K562 (cell line): Measurements from ENCODE around the gene ZFYVE28. TPM values are rescaled to one million over a fixed set of nuclear protein-coding genes. Genes with fewer than 3 reads are reported as not detected.

Experiments
- ATAC-seq: fragments of 200-7000 bp; cut with Tn5 transposase; 3 replicates; pipeline ENCODE4 v1.9.1; 2020; ENCODE audit warnings: moderate library complexity
- BruUV-seq: library from RNA; stranded (reverse); fragments of 400-500 nt; replicated peaks from 2 replicates; lab custom pipeline; 2021; lab: Mats Ljungman, UMichigan
- CTCF ChIA-PET: fragments of 300-600 bp; formaldehyde crosslinking; extraction: SDS; loops from one replicate; lab custom pipeline; 2021; ENCODE audit warnings: low intra/inter-chr PET ratio; lab: Yijun Ruan, JAX
- POLR2A ChIA-PET: fragments of 300-600, 350-650 bp; sonication (Branson Sonifier 250); formaldehyde crosslinking; extraction: SDS; loops from one replicate; lab custom pipeline; 2021; ENCODE audit warnings: antibody characterized with exemption, inconsistent platforms; lab: Yijun Ruan, JAX
- DNase-seq, 4 experiments: peaks; one replicate each; pipeline versions ENCODE4 v3.0.0 to v3.0.0-alpha.2; 2011 to 2018; ENCODE audit warnings: low spot score in 3 of 4, mixed read lengths in 3 of 4; ENCODE audit errors: extremely low read depth in 1 of 4
- FAIRE-seq: peaks from 2 replicates; lab custom pipeline; 2011; peaks lifted over from hg19 to GRCh38; lab: Jason Lieb, UNC
- H2AFZ ChIP-seq: 2 replicates; pipeline ENCODE4 v1.6.0; 2011; ENCODE audit warnings: low read depth, low read length, control low read depth, inconsistent platforms
- H3K27ac ChIP-seq: fragments of 200-600 bp; 3 replicates; pipeline ENCODE4 v1.8.0; 2011; ENCODE audit warnings: low read depth, mild to moderate bottlenecking, control low read depth, inconsistent platforms, low read length, moderate library complexity, mixed read lengths; ENCODE audit errors: extremely low read depth
- H3K27me3 ChIP-seq, 2 experiments: fragments of 300-600 bp in 1 of 2; 2 replicates in 1 of 2; 3 replicates in 1 of 2; pipeline versions ENCODE4 v1.6.0 to v1.8.0; 2011; ENCODE audit warnings: inconsistent platforms in 2 of 2, low read length in 2 of 2, mild to moderate bottlenecking in 1 of 2, mixed read lengths in 1 of 2, moderate library complexity in 1 of 2; ENCODE audit not compliant: control insufficient read depth in 2 of 2, insufficient read depth in 2 of 2
- H3K36me3 ChIP-seq: fragments of 300-600 bp; 3 replicates; pipeline ENCODE4 v1.8.0; 2011; ENCODE audit warnings: mild to moderate bottlenecking, low read length, inconsistent platforms; ENCODE audit not compliant: control insufficient read depth, insufficient read depth
- H3K4me1 ChIP-seq, 2 experiments: fragments of 200-600 bp in 1 of 2; replicated peaks in 1 of 2; 2 replicates in 1 of 2; 3 replicates in 1 of 2; pipeline versions ENCODE4 v1.5.1 to v1.8.0; 2011; ENCODE audit warnings: inconsistent platforms in 2 of 2, low read length in 2 of 2, mild to moderate bottlenecking in 1 of 2, mixed read lengths in 1 of 2, moderate library complexity in 1 of 2; ENCODE audit not compliant: control insufficient read depth in 2 of 2, insufficient read depth in 2 of 2
- H3K4me2 ChIP-seq: 2 replicates; pipeline ENCODE4 v1.6.1; 2011; ENCODE audit warnings: low read length, control low read depth, inconsistent platforms, mixed read lengths; ENCODE audit not compliant: insufficient read depth
- H3K4me3 ChIP-seq: fragments of 200-600 bp; sonication (generic), shearing (Covaris generic); 2 replicates; pipeline ENCODE4 v1.5.1; 2016; ENCODE audit warnings: control low read depth, inconsistent platforms
- H3K79me2 ChIP-seq: fragments of 200-600 bp; 3 replicates; pipeline ENCODE4 v1.8.0; 2011; ENCODE audit warnings: low read length, inconsistent platforms; ENCODE audit not compliant: control insufficient read depth, insufficient read depth
- H3K9ac ChIP-seq, 2 experiments: 2 replicates each; pipeline versions ENCODE4 v1.6.0 to v1.6.1; 2011; ENCODE audit warnings: low read depth in 2 of 2, low read length in 2 of 2, control low read depth in 1 of 2, inconsistent platforms in 1 of 2, mild to moderate bottlenecking in 1 of 2, mixed read lengths in 1 of 2; ENCODE audit not compliant: insufficient read depth in 1 of 2
- H3K9me1 ChIP-seq: one replicate; pipeline ENCODE4 v1.6.0; 2011; ENCODE audit warnings: inconsistent platforms, mild to moderate bottlenecking, low read length, moderate library complexity; ENCODE audit not compliant: control insufficient read depth, insufficient read depth
- H3K9me3 ChIP-seq: replicated peaks from 2 replicates; pipeline ENCODE4 v1.5.1; 2011; ENCODE audit warnings: low read depth, low read length, inconsistent platforms; ENCODE audit not compliant: control insufficient read depth, insufficient read depth
- H4K20me1 ChIP-seq: replicated peaks from 2 replicates; pipeline ENCODE4 v1.6.1; 2011; ENCODE audit warnings: low read length, inconsistent platforms, mixed read lengths; ENCODE audit not compliant: control insufficient read depth, insufficient read depth
- KDM1A ChIP-seq, 2 experiments: fragments of 450-650 bp; IDR thresholded peaks; 2 replicates each; pipeline ENCODE4 v1.6.1; 2016; ENCODE audit warnings: mild to moderate bottlenecking in 2 of 2
- MAFF ChIP-seq: IDR thresholded peaks from 2 replicates; pipeline ENCODE4 v1.6.1; 2012; ENCODE audit warnings: low read length, improper control_type of control experiment
- SMARCA5 ChIP-seq: fragments of 450-650 bp; IDR thresholded peaks from 2 replicates; pipeline ENCODE4 v1.6.1; 2016
- ZNF212 ChIP-seq: fragments of 450-650 bp; formaldehyde crosslinking; IDR thresholded peaks from 2 replicates; pipeline ENCODE4 v1.4.0; 2020; ENCODE audit warnings: mild to moderate bottlenecking
- ZNF224 ChIP-seq: sonication (generic); formaldehyde crosslinking; IDR thresholded peaks from 2 replicates; pipeline ENCODE4 v1.8.0; 2022; ENCODE audit warnings: mild to moderate bottlenecking, missing genetic modification reagents
- WGBS: fragments of 100-300 bp; shearing (Covaris generic); methylation state at CpG from one replicate; pipeline ENCODE4 v1.1.6; 2016; ENCODE audit warnings: low coverage, mixed read lengths; ENCODE audit not compliant: insufficient coverage; ENCODE audit errors: missing lambda C conversion rate; 5-methylcytosine and 5-hydroxymethylcytosine counted together
- in situ Hi-C: fragments of 300-500 bp; cut with MboI; formaldehyde crosslinking; loops from 4 replicates; pipeline ENCODE4 v1.15.0; 2018; ENCODE audit warnings: inconsistent platforms, mixed read lengths
- intact Hi-C: fragments of 100-400 bp; cut with micrococcal nuclease; formaldehyde crosslinking; loops from 2 replicates; pipeline ENCODE4 v1.14.2; 2022
- polyA plus RNA-seq, 8 experiments: library from polyadenylated mRNA; depleted of rRNA in 4 of 8; stranded (reverse) in 5 of 8; unstranded in 3 of 8; fragments of >200 nt; fragmentation: Nextera tagmentation in 2 of 8; fragmentation: Illumina TruSeq in 1 of 8; extraction: Ambion mirVana in 2 of 8; extraction: Trizol in 1 of 8; gene quantifications; 2 replicates each; pipeline versions ENCODE4 v1.2.1 to v1.2.3, GENCODE V29; 2011 to 2014; ENCODE audit warnings: inconsistent platforms in 1 of 8, missing spikeins in 1 of 8
- total RNA-seq, 7 experiments: library from RNA; depleted of rRNA in 6 of 7; stranded (reverse); fragments of >200 nt in 6 of 7; fragmentation: Illumina TruSeq in 2 of 7; extraction: Trizol in 2 of 7; gene quantifications; 2 replicates each; pipeline versions ENCODE4 v1.2.1 to v1.2.3, GENCODE V29; 2011 to 2021; ENCODE audit warnings: low replicate concordance in 1 of 7
- TF ChIP-seq, protein P1 (sequence below): sonication (generic); formaldehyde crosslinking; IDR thresholded peaks from 2 replicates; pipeline ENCODE4 v1.9.0; 2022; ENCODE audit warnings: mild to moderate bottlenecking, missing genetic modification reagents
- TF ChIP-seq, protein P2 (sequence below): sonication (generic); formaldehyde crosslinking; IDR thresholded peaks from 2 replicates; pipeline ENCODE4 v1.8.0; 2022; ENCODE audit warnings: missing genetic modification reagents, mild to moderate bottlenecking, moderate library complexity, borderline replicate concordance
- TF ChIP-seq, protein P3 (sequence below): sonication (generic); formaldehyde crosslinking; IDR thresholded peaks from 2 replicates; pipeline ENCODE4 v1.8.1; 2023; ENCODE audit warnings: mild to moderate bottlenecking, missing genetic modification reagents
- TF ChIP-seq, protein P4 (sequence below): fragments of 200-800 bp; sonication (Bioruptor generic); IDR thresholded peaks from 2 replicates; pipeline ENCODE4 v1.6.1; 2017; ENCODE audit warnings: missing genetic modification characterization, missing compliant biosample characterization

The ZFYVE28 gene
- total and polyA plus RNA-seq, 9 of the 15 experiments (the other 6 are each of a cell fraction or from before 2014, with no cell fraction given) = 1.3 to 24.8 (median 8.9) TPM

DNA sequence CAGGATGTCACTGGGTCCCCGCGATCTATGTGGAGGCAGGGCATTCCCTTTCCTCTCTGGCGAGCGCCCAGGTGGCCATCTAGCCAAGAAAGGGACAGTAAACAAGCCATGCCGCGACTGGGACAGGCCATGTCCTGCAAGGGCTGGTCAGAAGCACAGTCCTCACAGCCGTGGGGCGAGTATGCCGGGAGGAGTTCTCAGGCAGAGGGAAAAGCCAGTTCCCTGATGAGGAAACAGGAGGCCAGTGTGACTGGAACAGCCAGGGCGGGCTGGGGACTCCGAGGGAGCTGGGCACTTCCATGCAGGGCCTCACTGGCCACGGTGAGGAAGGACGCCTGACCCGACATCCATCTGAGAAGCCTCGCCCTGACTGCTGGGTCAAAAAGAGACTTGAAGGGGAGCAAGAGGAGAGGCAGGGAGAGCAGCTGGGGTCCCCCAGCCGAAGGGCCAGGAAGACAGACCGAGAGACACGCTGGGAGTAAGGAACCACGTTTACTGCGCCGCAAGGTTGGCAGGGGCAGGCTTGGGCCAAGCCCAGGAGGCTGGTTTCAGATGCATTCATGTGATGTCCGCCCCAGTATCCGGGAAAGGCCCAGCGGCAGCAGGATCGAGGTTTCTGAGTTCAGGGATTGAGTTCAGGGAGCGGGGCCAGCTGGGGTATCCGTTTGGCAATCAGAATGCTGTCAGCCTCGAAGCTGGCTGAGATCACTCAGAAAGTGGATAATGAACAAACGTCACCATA, 15.3 kb upstream of the ZFYVE28 start:
- no peak overlapping the region for H3K4me3 ChIP-seq
- FAIRE-seq = no peak
- in situ Hi-C loops (no loop called here), intact Hi-C loops (no loop called here)
- TF ChIP-seq ZNF212 (CRISPR knock-in tag) = no peak
- TF ChIP-seq SMARCA5 = 0 out of 2 replicates have a peak, but pooled peaks have one; percentile 13
- TF ChIP-seq, protein P1, sequence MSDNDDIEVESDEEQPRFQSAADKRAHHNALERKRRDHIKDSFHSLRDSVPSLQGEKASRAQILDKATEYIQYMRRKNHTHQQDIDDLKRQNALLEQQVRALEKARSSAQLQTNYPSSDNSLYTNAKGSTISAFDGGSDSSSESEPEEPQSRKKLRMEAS (CRISPR knock-in tag) = 0 out of 2 replicates have a peak, but pooled peaks have one; percentile 1
- TF ChIP-seq KDM1A (IDR thresholded peaks at IDR 0.05) = no peak
- TF ChIP-seq, protein P2, sequence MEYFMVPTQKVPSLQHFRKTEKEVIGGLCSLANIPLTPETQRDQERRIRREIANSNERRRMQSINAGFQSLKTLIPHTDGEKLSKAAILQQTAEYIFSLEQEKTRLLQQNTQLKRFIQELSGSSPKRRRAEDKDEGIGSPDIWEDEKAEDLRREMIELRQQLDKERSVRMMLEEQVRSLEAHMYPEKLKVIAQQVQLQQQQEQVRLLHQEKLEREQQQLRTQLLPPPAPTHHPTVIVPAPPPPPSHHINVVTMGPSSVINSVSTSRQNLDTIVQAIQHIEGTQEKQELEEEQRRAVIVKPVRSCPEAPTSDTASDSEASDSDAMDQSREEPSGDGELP (CRISPR knock-in tag) = 0 out of 2 replicates have a peak, but pooled peaks have one; percentile 12
- TF ChIP-seq, protein P3, sequence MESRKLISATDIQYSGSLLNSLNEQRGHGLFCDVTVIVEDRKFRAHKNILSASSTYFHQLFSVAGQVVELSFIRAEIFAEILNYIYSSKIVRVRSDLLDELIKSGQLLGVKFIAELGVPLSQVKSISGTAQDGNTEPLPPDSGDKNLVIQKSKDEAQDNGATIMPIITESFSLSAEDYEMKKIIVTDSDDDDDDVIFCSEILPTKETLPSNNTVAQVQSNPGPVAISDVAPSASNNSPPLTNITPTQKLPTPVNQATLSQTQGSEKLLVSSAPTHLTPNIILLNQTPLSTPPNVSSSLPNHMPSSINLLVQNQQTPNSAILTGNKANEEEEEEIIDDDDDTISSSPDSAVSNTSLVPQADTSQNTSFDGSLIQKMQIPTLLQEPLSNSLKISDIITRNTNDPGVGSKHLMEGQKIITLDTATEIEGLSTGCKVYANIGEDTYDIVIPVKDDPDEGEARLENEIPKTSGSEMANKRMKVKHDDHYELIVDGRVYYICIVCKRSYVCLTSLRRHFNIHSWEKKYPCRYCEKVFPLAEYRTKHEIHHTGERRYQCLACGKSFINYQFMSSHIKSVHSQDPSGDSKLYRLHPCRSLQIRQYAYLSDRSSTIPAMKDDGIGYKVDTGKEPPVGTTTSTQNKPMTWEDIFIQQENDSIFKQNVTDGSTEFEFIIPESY (CRISPR knock-in tag) = 0 out of 2 replicates have a peak, but pooled peaks have one; percentile 26
- no peak for TF ChIP-seq MAFF
- TF ChIP-seq, protein P4, sequence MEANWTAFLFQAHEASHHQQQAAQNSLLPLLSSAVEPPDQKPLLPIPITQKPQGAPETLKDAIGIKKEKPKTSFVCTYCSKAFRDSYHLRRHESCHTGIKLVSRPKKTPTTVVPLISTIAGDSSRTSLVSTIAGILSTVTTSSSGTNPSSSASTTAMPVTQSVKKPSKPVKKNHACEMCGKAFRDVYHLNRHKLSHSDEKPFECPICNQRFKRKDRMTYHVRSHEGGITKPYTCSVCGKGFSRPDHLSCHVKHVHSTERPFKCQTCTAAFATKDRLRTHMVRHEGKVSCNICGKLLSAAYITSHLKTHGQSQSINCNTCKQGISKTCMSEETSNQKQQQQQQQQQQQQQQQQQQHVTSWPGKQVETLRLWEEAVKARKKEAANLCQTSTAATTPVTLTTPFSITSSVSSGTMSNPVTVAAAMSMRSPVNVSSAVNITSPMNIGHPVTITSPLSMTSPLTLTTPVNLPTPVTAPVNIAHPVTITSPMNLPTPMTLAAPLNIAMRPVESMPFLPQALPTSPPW (CRISPR knock-in tag) = peak; percentile 41; the same call in 1 of the 2 replicates
- no peak for TF ChIP-seq ZNF224 (CRISPR knock-in tag)
- no peaks in the 10 kb centered on the region for H3K9me1 ChIP-seq
- ChIA-PET CTCF (no interaction called here), POLR2A (interaction anchor here (0.6 to 0.8 kb wide), 5 partner anchors 23 to 248 kb away, joined by 3 read pairs; no protein-coding TSS in a partner anchor)
- peak overlapping the region; percentile 3 to 86; a peak in 3 of 4 replicates for H3K9ac ChIP-seq
- DNase-seq = no peak
- peak; percentile 18 for ATAC-seq
- H3K4me1 ChIP-seq = peaks cover 14 to 37% of the 10 kb centered on the region in 2 experiments
- H3K9me3 ChIP-seq = no peaks in the 10 kb centered on the region
- 79% methylated on average over 24 of the region's 29 CpGs for WGBS
- H3K27ac ChIP-seq = peak overlapping the region; percentile 50; the same call in 1 of the 3 replicates
- BruUV-seq = no TSS peak
- H3K36me3 ChIP-seq = no peaks in the 10 kb centered on the region
- no peaks in the 10 kb centered on the region for H3K79me2 ChIP-seq
- peak overlapping the region; percentile 66; the same call in 1 of the 2 replicates for H2AFZ ChIP-seq
- 0 out of 2 replicates have a peak overlapping the region, but pooled peaks have one; percentile 4 for H3K4me2 ChIP-seq
- H4K20me1 ChIP-seq = no peaks in the 10 kb centered on the region
- no peaks in the 10 kb centered on the region for H3K27me3 ChIP-seq
